ENCODE results near the gene GALK1.

DNA sequence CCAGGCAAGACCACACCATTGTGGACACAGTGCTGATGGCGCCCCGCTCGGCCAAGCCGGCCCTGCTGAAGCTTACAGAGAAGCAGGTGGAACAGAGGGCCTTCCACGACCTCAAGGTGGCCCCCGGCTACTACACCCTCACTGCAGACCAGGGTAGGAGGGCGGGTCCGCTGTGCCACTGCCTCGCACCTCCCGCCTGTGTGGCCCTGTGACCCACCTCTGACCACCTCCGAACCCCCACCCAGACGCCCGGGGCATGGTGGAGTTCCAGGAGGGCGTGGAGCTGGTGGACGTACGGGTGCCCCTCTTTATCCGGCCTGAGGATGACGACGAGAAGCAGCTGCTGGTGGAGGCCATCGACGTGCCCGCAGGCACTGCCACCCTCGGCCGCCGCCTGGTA is 22.7 kb downstream of the GALK1 start:
- TF ChIP-seq CTCF (IDR thresholded peaks at IDR 0.05) (no peak), EP300 (IDR thresholded peaks at IDR 0.05) (no peak), POLR2AphosphoS5 (IDR thresholded peaks at IDR 0.05) (no peak)
